KMS-11 (cell line): ENCODE data around the gene SCG2.

Experiments used
- H2AFZ ChIP-seq: fragments of 200-600 bp; sonication (generic); 2 replicates; pipeline ENCODE4 v1.6.1; 2016; ENCODE audit warnings: antibody characterized with exemption, mixed run types, low read depth
- H3K27ac ChIP-seq: fragments of 200-600 bp; sonication (generic); 2 replicates; pipeline ENCODE4 v1.6.1; 2016; ENCODE audit warnings: mild to moderate bottlenecking, mixed run types
- H3K27me3 ChIP-seq: fragments of 200-600 bp; sonication (generic); 2 replicates; pipeline ENCODE4 v1.6.1; 2017; ENCODE audit warnings: mild to moderate bottlenecking, low read depth, mixed run types, moderate library complexity; ENCODE audit not compliant: insufficient read depth
- H3K36me3 ChIP-seq: fragments of 200-600 bp; sonication (generic); 2 replicates; pipeline ENCODE4 v1.6.1; 2017; ENCODE audit warnings: mild to moderate bottlenecking, mixed run types; ENCODE audit not compliant: insufficient read depth
- H3K4me1 ChIP-seq: fragments of 200-600 bp; sonication (generic); 2 replicates; pipeline ENCODE4 v1.6.1; 2016; ENCODE audit warnings: mild to moderate bottlenecking, low read depth, mixed run types; ENCODE audit not compliant: poor library complexity, severe bottlenecking
- H3K4me2 ChIP-seq: fragments of 200-600 bp; sonication (generic); 2 replicates; pipeline ENCODE4 v1.7.0; 2016; ENCODE audit warnings: mild to moderate bottlenecking, mixed run types
- H3K4me3 ChIP-seq: fragments of 200-600 bp; sonication (generic); IDR thresholded peaks from 2 replicates; pipeline ENCODE4 v1.6.1; 2017; ENCODE audit warnings: low read depth, low read length, mixed read lengths; ENCODE audit not compliant: insufficient read depth
- H3K79me2 ChIP-seq: fragments of 200-600 bp; sonication (generic); 2 replicates; pipeline ENCODE4 v1.6.1; 2016; ENCODE audit warnings: low read depth, mixed run types; ENCODE audit not compliant: insufficient read depth
- H3K9ac ChIP-seq: fragments of 200-600 bp; sonication (generic); 2 replicates; pipeline ENCODE4 v1.6.1; 2016; ENCODE audit warnings: mild to moderate bottlenecking, mixed run types
- H4K20me1 ChIP-seq: fragments of 200-600 bp; sonication (generic); 2 replicates; pipeline ENCODE4 v1.6.1; 2016; ENCODE audit warnings: mild to moderate bottlenecking, mixed run types; ENCODE audit not compliant: insufficient read depth
- TF ChIP-seq, protein P1 (sequence below): fragments of 200-600 bp; sonication (generic); conservative IDR thresholded peaks from 2 replicates; pipeline ENCODE4 v1.6.1; 2017; ENCODE audit warnings: low read depth, mild to moderate bottlenecking, antibody characterized with exemption, low read length, moderate library complexity, mixed read lengths

The SCG2 gene

DNA sequence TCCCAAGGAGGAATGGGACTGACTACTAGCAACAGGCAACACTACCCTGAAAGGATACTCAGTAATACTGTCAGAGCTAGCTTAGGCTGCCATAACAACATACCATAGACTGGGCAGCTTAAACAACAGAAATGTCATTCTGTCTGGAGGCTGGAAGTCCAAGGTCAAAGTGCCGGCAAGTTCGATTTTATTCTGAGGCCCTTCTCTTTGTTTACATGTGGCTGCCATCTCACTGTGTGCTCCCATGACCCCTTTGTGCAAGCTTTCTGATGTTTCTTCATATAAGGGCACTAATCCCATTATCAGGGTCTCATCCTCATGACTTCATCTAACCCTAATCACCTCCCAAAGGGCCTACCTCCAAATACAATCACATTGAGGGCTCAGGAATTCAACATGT, 30.7 kb upstream of the SCG2 start:
- Histone ChIP-seq H3K4me3 (no peak overlapping the region), H3K27ac (no peak overlapping the region), H3K4me2 (no peak overlapping the region), H3K4me1 (peaks cover 9% of the 10 kb centered on the region), H2AFZ (no peak overlapping the region), H3K27me3 (no peaks in the 10 kb centered on the region), H3K79me2 (no peaks in the 10 kb centered on the region), H4K20me1 (no peaks in the 10 kb centered on the region), H3K36me3 (no peaks in the 10 kb centered on the region), H3K9ac (no peak overlapping the region)
- TF ChIP-seq, protein P1, sequence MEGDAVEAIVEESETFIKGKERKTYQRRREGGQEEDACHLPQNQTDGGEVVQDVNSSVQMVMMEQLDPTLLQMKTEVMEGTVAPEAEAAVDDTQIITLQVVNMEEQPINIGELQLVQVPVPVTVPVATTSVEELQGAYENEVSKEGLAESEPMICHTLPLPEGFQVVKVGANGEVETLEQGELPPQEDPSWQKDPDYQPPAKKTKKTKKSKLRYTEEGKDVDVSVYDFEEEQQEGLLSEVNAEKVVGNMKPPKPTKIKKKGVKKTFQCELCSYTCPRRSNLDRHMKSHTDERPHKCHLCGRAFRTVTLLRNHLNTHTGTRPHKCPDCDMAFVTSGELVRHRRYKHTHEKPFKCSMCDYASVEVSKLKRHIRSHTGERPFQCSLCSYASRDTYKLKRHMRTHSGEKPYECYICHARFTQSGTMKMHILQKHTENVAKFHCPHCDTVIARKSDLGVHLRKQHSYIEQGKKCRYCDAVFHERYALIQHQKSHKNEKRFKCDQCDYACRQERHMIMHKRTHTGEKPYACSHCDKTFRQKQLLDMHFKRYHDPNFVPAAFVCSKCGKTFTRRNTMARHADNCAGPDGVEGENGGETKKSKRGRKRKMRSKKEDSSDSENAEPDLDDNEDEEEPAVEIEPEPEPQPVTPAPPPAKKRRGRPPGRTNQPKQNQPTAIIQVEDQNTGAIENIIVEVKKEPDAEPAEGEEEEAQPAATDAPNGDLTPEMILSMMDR = no peak

GRCh38 chr2:223626716-223627115, 24.6 kb upstream of the SCG2 start:
- Histone ChIP-seq H2AFZ (no peak overlapping the region), H3K9ac (no peak overlapping the region), H3K27ac (no peak overlapping the region), H3K4me1 (no peaks in the 10 kb centered on the region), H3K27me3 (no peaks in the 10 kb centered on the region), H3K4me3 (no peak overlapping the region), H3K4me2 (no peak overlapping the region), H4K20me1 (no peaks in the 10 kb centered on the region), H3K36me3 (no peaks in the 10 kb centered on the region), H3K79me2 (no peaks in the 10 kb centered on the region)
- TF ChIP-seq, protein P1 = no peak

DNA sequence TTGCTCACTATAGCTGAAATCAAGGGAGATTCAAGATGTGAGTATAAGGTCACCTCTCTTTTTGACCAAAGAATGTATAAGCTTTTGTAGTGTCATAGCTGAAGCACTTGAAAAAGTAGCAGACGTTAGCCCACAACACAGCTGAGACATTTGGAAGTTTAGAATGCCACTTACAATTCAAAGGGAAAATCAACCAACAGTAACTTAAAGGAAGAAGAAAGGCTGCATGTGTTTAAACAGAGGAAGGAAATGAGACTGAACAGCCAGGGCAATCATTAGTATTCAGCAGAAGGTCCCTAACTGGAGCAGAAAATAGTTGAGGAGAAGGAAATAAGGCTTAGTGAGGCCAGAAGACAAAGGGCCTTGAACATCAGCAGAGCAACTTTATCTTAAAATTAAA, 23.5 kb upstream of the SCG2 start:
- Histone ChIP-seq H2AFZ (no peak overlapping the region), H3K27ac (no peak overlapping the region), H3K4me2 (no peak overlapping the region), H3K27me3 (no peaks in the 10 kb centered on the region), H3K4me1 (no peaks in the 10 kb centered on the region), H3K9ac (no peak overlapping the region), H3K79me2 (no peaks in the 10 kb centered on the region), H3K36me3 (no peaks in the 10 kb centered on the region), H3K4me3 (no peak overlapping the region), H4K20me1 (no peaks in the 10 kb centered on the region)
- TF ChIP-seq, protein P1 = no peak

DNA sequence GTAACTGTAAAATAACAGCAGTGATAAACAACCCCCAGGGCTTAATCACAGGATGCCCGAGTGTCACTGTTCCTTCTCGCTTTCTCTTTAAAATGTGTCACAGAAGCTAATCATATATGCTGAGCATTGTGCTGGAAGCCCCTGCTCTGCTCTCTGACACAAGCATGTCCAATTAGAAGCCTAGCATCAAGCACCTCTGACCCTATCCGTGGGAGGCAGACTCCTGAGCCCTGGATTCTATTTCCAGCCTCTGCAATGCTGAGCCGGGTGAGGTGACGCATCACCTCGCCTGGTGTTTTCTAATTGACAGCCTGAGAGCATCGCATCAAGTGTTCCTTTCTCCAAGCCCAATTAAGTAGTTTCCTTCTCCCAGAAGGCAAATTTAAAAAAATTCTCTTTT, 19.7 kb upstream of the SCG2 start:
- no peaks in the 10 kb centered on the region for H3K36me3 ChIP-seq
- no peak overlapping the region for H3K27ac ChIP-seq
- no peak overlapping the region for H3K9ac ChIP-seq
- no peaks in the 10 kb centered on the region for H3K4me1 ChIP-seq
- H3K4me2 ChIP-seq = no peak overlapping the region
- no peaks in the 10 kb centered on the region for H3K79me2 ChIP-seq
- no peaks in the 10 kb centered on the region for H4K20me1 ChIP-seq
- H3K4me3 ChIP-seq = no peak overlapping the region
- H2AFZ ChIP-seq = no peak overlapping the region
- H3K27me3 ChIP-seq = no peaks in the 10 kb centered on the region
- TF ChIP-seq, protein P1 = no peak
